ENCODE data around the gene FAM110A. TPM values are rescaled to one million over a fixed set of nuclear protein-coding genes. Genes with fewer than 3 reads are reported as not detected.
A peak's percentile ranks its signal among the peaks of the same experiment; 100 is the strongest.

The FAM110A gene
- total and polyA plus RNA-seq, 9 of the 15 experiments (the other 6 are each of a cell fraction or from before 2014, with no cell fraction given) = 0.73 to 15.5 (median 3.6) TPM

DNA sequence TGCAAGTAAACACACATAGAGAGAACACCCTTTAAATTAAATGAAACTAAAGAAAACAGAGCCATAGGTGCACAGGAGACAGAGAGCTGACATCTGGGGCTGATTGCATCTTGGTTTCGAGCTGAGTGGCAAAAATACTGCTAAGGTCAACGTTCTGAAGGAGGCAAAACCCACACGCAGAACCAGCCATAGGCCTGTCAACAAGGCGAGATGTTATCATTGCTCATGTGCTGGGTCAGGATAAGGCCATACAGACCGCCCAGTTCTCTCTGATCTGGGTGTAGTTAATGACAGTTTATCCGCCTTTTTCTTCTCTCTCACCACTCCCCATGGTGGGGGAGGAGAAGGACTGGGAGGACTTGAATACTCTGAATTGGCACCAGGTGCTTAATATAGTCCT is 4.5 kb upstream of the FAM110A start (continued):
- TF ChIP-seq, protein P1, sequence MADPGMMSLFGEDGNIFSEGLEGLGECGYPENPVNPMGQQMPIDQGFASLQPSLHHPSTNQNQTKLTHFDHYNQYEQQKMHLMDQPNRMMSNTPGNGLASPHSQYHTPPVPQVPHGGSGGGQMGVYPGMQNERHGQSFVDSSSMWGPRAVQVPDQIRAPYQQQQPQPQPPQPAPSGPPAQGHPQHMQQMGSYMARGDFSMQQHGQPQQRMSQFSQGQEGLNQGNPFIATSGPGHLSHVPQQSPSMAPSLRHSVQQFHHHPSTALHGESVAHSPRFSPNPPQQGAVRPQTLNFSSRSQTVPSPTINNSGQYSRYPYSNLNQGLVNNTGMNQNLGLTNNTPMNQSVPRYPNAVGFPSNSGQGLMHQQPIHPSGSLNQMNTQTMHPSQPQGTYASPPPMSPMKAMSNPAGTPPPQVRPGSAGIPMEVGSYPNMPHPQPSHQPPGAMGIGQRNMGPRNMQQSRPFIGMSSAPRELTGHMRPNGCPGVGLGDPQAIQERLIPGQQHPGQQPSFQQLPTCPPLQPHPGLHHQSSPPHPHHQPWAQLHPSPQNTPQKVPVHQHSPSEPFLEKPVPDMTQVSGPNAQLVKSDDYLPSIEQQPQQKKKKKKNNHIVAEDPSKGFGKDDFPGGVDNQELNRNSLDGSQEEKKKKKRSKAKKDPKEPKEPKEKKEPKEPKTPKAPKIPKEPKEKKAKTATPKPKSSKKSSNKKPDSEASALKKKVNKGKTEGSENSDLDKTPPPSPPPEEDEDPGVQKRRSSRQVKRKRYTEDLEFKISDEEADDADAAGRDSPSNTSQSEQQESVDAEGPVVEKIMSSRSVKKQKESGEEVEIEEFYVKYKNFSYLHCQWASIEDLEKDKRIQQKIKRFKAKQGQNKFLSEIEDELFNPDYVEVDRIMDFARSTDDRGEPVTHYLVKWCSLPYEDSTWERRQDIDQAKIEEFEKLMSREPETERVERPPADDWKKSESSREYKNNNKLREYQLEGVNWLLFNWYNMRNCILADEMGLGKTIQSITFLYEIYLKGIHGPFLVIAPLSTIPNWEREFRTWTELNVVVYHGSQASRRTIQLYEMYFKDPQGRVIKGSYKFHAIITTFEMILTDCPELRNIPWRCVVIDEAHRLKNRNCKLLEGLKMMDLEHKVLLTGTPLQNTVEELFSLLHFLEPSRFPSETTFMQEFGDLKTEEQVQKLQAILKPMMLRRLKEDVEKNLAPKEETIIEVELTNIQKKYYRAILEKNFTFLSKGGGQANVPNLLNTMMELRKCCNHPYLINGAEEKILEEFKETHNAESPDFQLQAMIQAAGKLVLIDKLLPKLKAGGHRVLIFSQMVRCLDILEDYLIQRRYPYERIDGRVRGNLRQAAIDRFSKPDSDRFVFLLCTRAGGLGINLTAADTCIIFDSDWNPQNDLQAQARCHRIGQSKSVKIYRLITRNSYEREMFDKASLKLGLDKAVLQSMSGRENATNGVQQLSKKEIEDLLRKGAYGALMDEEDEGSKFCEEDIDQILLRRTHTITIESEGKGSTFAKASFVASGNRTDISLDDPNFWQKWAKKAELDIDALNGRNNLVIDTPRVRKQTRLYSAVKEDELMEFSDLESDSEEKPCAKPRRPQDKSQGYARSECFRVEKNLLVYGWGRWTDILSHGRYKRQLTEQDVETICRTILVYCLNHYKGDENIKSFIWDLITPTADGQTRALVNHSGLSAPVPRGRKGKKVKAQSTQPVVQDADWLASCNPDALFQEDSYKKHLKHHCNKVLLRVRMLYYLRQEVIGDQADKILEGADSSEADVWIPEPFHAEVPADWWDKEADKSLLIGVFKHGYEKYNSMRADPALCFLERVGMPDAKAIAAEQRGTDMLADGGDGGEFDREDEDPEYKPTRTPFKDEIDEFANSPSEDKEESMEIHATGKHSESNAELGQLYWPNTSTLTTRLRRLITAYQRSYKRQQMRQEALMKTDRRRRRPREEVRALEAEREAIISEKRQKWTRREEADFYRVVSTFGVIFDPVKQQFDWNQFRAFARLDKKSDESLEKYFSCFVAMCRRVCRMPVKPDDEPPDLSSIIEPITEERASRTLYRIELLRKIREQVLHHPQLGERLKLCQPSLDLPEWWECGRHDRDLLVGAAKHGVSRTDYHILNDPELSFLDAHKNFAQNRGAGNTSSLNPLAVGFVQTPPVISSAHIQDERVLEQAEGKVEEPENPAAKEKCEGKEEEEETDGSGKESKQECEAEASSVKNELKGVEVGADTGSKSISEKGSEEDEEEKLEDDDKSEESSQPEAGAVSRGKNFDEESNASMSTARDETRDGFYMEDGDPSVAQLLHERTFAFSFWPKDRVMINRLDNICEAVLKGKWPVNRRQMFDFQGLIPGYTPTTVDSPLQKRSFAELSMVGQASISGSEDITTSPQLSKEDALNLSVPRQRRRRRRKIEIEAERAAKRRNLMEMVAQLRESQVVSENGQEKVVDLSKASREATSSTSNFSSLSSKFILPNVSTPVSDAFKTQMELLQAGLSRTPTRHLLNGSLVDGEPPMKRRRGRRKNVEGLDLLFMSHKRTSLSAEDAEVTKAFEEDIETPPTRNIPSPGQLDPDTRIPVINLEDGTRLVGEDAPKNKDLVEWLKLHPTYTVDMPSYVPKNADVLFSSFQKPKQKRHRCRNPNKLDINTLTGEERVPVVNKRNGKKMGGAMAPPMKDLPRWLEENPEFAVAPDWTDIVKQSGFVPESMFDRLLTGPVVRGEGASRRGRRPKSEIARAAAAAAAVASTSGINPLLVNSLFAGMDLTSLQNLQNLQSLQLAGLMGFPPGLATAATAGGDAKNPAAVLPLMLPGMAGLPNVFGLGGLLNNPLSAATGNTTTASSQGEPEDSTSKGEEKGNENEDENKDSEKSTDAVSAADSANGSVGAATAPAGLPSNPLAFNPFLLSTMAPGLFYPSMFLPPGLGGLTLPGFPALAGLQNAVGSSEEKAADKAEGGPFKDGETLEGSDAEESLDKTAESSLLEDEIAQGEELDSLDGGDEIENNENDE (IDR thresholded peaks at IDR 0.05; ENCODE audit: low read depth, low read length) = no peak
- TF ChIP-seq MYNN (IDR thresholded peaks at IDR 0.05) (peak; percentile 83), MYNN (CRISPR knock-in tag; IDR thresholded peaks at IDR 0.05) (no peak), HDGF (IDR thresholded peaks at IDR 0.05) (no peak), MED1 (CRISPR knock-in tag; IDR thresholded peaks at IDR 0.05; ENCODE audit: borderline replicate concordance) (no peak), NFXL1 (CRISPR knock-in tag; IDR thresholded peaks at IDR 0.05) (no peak), HMG20A (CRISPR knock-in tag; conservative IDR thresholded peaks at IDR 0.05) (no peak), MIER1 (IDR thresholded peaks at IDR 0.05; ENCODE audit: low read depth) (no peak), ZNF174 (CRISPR knock-in tag; IDR thresholded peaks at IDR 0.05) (no peak), C11orf30 (IDR thresholded peaks at IDR 0.05; ENCODE audit: low read depth) (peak; percentile 66), ZNF140 (CRISPR knock-in tag; IDR thresholded peaks at IDR 0.05) (no peak), ZNF12 (CRISPR knock-in tag; IDR thresholded peaks at IDR 0.05) (no peak)
- TF ChIP-seq, protein P2, sequence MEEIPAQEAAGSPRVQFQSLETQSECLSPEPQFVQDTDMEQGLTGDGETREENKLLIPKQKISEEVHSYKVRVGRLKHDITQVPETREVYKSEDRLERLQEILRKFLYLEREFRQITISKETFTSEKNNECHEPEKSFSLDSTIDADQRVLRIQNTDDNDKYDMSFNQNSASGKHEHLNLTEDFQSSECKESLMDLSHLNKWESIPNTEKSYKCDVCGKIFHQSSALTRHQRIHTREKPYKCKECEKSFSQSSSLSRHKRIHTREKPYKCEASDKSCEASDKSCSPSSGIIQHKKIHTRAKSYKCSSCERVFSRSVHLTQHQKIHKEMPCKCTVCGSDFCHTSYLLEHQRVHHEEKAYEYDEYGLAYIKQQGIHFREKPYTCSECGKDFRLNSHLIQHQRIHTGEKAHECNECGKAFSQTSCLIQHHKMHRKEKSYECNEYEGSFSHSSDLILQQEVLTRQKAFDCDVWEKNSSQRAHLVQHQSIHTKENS (CRISPR knock-in tag; IDR thresholded peaks at IDR 0.05) = no peak
- TF ChIP-seq, protein P3, sequence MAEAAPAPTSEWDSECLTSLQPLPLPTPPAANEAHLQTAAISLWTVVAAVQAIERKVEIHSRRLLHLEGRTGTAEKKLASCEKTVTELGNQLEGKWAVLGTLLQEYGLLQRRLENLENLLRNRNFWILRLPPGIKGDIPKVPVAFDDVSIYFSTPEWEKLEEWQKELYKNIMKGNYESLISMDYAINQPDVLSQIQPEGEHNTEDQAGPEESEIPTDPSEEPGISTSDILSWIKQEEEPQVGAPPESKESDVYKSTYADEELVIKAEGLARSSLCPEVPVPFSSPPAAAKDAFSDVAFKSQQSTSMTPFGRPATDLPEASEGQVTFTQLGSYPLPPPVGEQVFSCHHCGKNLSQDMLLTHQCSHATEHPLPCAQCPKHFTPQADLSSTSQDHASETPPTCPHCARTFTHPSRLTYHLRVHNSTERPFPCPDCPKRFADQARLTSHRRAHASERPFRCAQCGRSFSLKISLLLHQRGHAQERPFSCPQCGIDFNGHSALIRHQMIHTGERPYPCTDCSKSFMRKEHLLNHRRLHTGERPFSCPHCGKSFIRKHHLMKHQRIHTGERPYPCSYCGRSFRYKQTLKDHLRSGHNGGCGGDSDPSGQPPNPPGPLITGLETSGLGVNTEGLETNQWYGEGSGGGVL (CRISPR knock-in tag; IDR thresholded peaks at IDR 0.05) = no peak
- TF ChIP-seq, protein P4, sequence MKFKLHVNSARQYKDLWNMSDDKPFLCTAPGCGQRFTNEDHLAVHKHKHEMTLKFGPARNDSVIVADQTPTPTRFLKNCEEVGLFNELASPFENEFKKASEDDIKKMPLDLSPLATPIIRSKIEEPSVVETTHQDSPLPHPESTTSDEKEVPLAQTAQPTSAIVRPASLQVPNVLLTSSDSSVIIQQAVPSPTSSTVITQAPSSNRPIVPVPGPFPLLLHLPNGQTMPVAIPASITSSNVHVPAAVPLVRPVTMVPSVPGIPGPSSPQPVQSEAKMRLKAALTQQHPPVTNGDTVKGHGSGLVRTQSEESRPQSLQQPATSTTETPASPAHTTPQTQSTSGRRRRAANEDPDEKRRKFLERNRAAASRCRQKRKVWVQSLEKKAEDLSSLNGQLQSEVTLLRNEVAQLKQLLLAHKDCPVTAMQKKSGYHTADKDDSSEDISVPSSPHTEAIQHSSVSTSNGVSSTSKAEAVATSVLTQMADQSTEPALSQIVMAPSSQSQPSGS (CRISPR knock-in tag; IDR thresholded peaks at IDR 0.05) = no peak
